Fibroblast of lung (primary cell): Measurements from ENCODE around the gene HS3ST6. TPM values are rescaled to one million over a fixed set of nuclear protein-coding genes. Genes with fewer than 3 reads are reported as not detected.

ENCODE experiments used
- DNase-seq, 2 donors: peaks; one replicate each; pipeline versions ENCODE4 v3.0.0 to v3.0.0-alpha.2; 2010; ENCODE audit warnings: low read depth in 2 of 2
- H2AFZ ChIP-seq: 2 replicates; pipeline ENCODE4 v1.5.1; 2012; ENCODE audit warnings: low read length, control low read depth, inconsistent platforms
- H3K27ac ChIP-seq: 2 replicates; pipeline ENCODE4 v1.5.1; 2011; ENCODE audit warnings: low read length, control low read depth; ENCODE audit not compliant: insufficient read depth
- H3K27me3 ChIP-seq: 2 replicates; pipeline ENCODE4 v1.5.1; 2011; ENCODE audit warnings: mild to moderate bottlenecking, low read length; ENCODE audit not compliant: control insufficient read depth, insufficient read depth
- H3K36me3 ChIP-seq: 2 replicates; pipeline ENCODE4 v1.5.1; 2011; ENCODE audit warnings: low read length; ENCODE audit not compliant: control insufficient read depth, insufficient read depth
- H3K4me1 ChIP-seq: 2 replicates; pipeline ENCODE4 v1.5.1; 2011; ENCODE audit warnings: low read length; ENCODE audit not compliant: control insufficient read depth, insufficient read depth; ENCODE audit errors: extremely low read depth
- H3K4me2 ChIP-seq: 2 replicates; pipeline ENCODE4 v1.5.1; 2011; ENCODE audit warnings: low read length, control low read depth; ENCODE audit not compliant: insufficient read depth; ENCODE audit errors: extremely low read depth
- H3K4me3 ChIP-seq, 4 experiments: fragments of 200-600 bp in 1 of 4; sonication (generic) in 1 of 4; replicated peaks in 1 of 4; 2 replicates each; pipeline ENCODE4 v1.5.1; 2011 to 2016; ENCODE audit warnings: low read length in 4 of 4, low read depth in 3 of 4, mild to moderate bottlenecking in 3 of 4, control low read depth in 2 of 4, inconsistent platforms in 1 of 4, mixed read lengths in 1 of 4; ENCODE audit not compliant: insufficient read depth in 1 of 4; ENCODE audit errors: control extremely low read depth in 1 of 4
- H3K79me2 ChIP-seq: 2 replicates; pipeline ENCODE4 v1.5.1; 2012; ENCODE audit warnings: mild to moderate bottlenecking, low read length, inconsistent platforms; ENCODE audit not compliant: control insufficient read depth, insufficient read depth
- H3K9ac ChIP-seq: 2 replicates; pipeline ENCODE4 v1.5.1; 2011; ENCODE audit warnings: mild to moderate bottlenecking, low read length, control low read depth; ENCODE audit not compliant: insufficient read depth
- H3K9me3 ChIP-seq: 2 replicates; pipeline ENCODE4 v1.5.1; 2012; ENCODE audit warnings: low read depth, low read length; ENCODE audit not compliant: control insufficient read depth, insufficient read depth
- H4K20me1 ChIP-seq: 2 replicates; pipeline ENCODE4 v1.5.1; 2011; ENCODE audit warnings: low read length; ENCODE audit not compliant: control insufficient read depth, insufficient read depth; ENCODE audit errors: extremely low read depth
- EZH2 ChIP-seq: IDR thresholded peaks from 2 replicates; pipeline ENCODE4 v1.5.1; 2012; ENCODE audit warnings: low read length, control low read depth, mild to moderate bottlenecking; ENCODE audit errors: missing control alignments
- polyA plus RNA-seq, 2 donors: library from polyadenylated mRNA; depleted of rRNA in 1 of 2; stranded (reverse) in 1 of 2; unstranded in 1 of 2; fragments of >200 nt; gene quantifications; 2 replicates each; pipeline ENCODE4 v1.2.1, GENCODE V29; 2011 to 2012; ENCODE audit warnings: missing spikeins in 1 of 2
- total RNA-seq: library from RNA; depleted of rRNA; stranded (reverse); fragments of >200 nt; gene quantifications from 2 replicates; pipeline ENCODE4 v1.2.1, GENCODE V29; 2014
- TF ChIP-seq, protein P1 (sequence below), 2 donors: IDR thresholded peaks in 1 of 2; conservative IDR thresholded peaks in 1 of 2; 1 replicate in 1 of 2; 2 replicates in 1 of 2; pipeline ENCODE4 v1.5.1; 2011 to 2012; ENCODE audit warnings: low read length in 2 of 2, control low read depth in 1 of 2, inconsistent platforms in 1 of 2, low read depth in 1 of 2, mild to moderate bottlenecking in 1 of 2

Gene HS3ST6
- total and polyA plus RNA-seq, 2 donors (not counting 1 experiment from before 2014, with no cell fraction given), result not detected

DNA sequence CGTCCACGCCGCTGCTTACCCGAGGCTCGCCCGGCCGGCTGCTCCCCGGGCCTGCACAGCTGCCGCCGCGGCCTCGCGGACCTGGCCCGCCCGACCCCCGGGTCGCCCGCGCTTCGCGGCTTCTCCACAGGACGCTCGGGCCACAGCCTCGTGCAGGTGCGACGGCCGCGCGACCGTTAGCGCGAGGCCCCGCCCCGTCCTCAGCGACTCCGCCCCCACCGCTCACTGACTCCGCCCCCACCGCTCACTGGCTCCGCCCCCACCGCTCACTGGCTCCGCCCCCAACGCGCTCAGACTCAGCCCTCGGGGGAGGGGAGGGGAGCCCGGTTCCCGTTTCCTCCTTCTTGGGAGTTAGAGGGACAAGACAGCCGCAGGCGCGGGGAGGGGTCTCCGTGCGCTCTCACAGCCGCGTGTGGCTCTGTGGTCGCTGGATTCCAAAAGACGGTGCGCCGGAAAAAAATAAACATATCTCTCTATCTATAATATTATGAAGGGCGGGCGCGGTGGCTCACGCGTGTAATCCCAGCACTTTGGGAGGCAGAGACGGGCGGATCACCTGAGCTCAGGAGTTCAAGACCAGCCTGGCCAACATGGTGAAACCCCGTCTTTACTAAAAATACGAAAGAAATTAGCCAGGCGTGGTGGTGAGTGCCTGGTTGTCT, 46.1 kb downstream of the HS3ST6 start, which contains the start of gene MEIOB:
TSS of gene MEIOB (minus strand) at position 191 of the 662 bp plus-strand sequence. CDS start 3,989 bp downstream, outside the sequence.
- H3K27ac ChIP-seq, result no peak within 1 kb of the TSS
- TF ChIP-seq EZH2, result no peak
- TF ChIP-seq, protein P1, sequence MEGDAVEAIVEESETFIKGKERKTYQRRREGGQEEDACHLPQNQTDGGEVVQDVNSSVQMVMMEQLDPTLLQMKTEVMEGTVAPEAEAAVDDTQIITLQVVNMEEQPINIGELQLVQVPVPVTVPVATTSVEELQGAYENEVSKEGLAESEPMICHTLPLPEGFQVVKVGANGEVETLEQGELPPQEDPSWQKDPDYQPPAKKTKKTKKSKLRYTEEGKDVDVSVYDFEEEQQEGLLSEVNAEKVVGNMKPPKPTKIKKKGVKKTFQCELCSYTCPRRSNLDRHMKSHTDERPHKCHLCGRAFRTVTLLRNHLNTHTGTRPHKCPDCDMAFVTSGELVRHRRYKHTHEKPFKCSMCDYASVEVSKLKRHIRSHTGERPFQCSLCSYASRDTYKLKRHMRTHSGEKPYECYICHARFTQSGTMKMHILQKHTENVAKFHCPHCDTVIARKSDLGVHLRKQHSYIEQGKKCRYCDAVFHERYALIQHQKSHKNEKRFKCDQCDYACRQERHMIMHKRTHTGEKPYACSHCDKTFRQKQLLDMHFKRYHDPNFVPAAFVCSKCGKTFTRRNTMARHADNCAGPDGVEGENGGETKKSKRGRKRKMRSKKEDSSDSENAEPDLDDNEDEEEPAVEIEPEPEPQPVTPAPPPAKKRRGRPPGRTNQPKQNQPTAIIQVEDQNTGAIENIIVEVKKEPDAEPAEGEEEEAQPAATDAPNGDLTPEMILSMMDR (conservative IDR thresholded peaks at IDR 0.05 in 1 of 2, IDR thresholded peaks at IDR 0.05 in 1 of 2; ENCODE audit: low read depth in 1 of 2, low read length in 2 of 2), result no peak
- H3K9ac ChIP-seq, result no peak within 1 kb of the TSS
- DNase-seq, result no peak
- H3K36me3 ChIP-seq, result no peaks in the 10 kb centered on the region
- H2AFZ ChIP-seq, result no peak within 1 kb of the TSS
- no peaks in the 10 kb centered on the region for H3K79me2 ChIP-seq
- no peaks in the 10 kb centered on the region for H3K9me3 ChIP-seq
- peaks cover 4% of the 10 kb centered on the region for H3K27me3 ChIP-seq
- no peak within 1 kb of the TSS for H3K4me2 ChIP-seq
- no peak within 1 kb of the TSS for H3K4me3 ChIP-seq
- H3K4me1 ChIP-seq, result peaks cover 3% of the 10 kb centered on the region
- no peaks in the 10 kb centered on the region for H4K20me1 ChIP-seq

DNA sequence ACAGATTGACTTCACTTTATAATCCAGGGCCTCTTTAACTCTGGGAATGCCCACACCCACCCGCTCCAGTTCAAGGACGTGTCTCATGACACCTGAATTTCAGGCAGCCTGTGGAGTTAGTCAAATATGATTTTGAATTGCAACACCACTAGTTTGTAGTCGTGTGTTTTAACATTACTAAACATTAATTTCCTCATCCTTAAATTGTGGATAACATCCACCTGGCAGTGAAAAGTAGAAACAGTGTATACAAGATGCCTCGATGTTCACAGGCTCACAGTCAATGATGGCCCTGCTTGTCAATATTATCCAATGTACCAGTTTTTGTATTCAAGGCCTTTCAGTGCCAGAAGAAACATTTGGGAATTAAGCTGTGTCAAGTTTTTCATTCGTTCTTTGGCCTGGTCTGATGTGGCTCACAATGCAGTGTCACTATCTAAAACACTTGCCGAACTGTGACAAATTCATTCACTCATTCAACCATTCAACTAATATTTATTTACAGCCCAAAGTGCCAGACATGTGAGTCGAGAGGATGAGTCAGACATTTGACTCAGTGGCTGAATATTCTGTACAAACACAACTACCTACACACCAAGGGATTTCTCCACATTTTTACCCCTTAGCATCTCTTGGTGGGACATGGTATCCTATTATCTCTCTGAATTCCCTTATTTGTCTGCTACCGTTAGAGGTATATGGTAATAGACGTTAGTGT, 47.7 kb downstream of the HS3ST6 start:
- Histone ChIP-seq H2AFZ (no peak overlapping the region), H3K4me2 (no peak overlapping the region), H3K9ac (no peak overlapping the region), H3K36me3 (no peaks in the 10 kb centered on the region), H3K4me1 (peaks cover 3% of the 10 kb centered on the region), H3K27me3 (peaks cover 2% of the 10 kb centered on the region), H3K27ac (no peak overlapping the region), H4K20me1 (no peaks in the 10 kb centered on the region), H3K9me3 (no peaks in the 10 kb centered on the region), H3K4me3 (no peak overlapping the region), H3K79me2 (no peaks in the 10 kb centered on the region)
- no peak for TF ChIP-seq EZH2
- TF ChIP-seq, protein P1 (conservative IDR thresholded peaks at IDR 0.05 in 1 of 2, IDR thresholded peaks at IDR 0.05 in 1 of 2; ENCODE audit: low read depth in 1 of 2, low read length in 2 of 2), result no peak
- DNase-seq, result peak; percentile 38 to 83

DNA sequence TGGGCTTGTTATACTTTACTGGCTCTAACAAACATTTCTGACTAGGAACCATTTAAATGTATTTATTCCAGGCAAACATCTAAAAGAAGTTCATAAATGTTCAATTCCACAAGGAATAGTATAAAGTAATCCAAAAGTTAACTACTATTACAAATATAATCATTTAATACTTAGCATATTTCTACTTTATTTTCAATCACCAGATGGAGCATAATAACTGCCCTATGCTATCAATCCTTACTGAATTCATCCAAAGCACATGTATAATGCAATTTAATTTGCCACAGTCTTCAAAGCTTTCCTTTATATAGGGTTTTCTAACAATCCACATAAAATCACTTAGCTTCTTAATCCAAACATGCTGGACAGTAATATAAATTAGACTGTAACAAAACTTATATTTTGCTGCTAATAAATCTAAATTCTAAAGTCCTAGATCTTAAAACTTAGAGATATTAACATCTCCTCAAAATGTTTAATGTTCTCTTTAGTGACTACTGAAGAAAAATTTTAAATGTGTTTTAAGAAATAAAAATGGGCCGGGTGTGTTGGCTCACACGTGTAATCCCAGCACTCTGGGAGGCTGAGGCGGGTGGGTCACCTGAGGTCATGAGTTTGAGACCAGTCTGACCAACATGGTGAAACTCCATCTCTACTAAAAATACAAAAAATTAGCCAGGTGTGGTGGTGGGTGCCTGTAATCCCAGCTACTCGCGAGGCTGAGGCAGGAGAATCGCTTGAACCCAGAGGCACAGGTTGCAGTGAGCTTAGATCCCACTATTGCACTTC, 52.1 kb downstream of the HS3ST6 start:
- Histone ChIP-seq H2AFZ (no peak overlapping the region), H4K20me1 (no peaks in the 10 kb centered on the region)

More for the DNA sequence above, 52.1 kb downstream of the HS3ST6 start:
- Histone ChIP-seq H3K4me2 (no peak overlapping the region), H3K4me3 (no peak overlapping the region), H3K27me3 (no peaks in the 10 kb centered on the region), H3K9me3 (no peaks in the 10 kb centered on the region), H3K36me3 (no peaks in the 10 kb centered on the region), H3K27ac (no peak overlapping the region), H3K9ac (no peak overlapping the region), H3K79me2 (no peaks in the 10 kb centered on the region), H3K4me1 (peaks cover 3% of the 10 kb centered on the region)
- no peak for DNase-seq
- TF ChIP-seq, protein P1 (conservative IDR thresholded peaks at IDR 0.05 in 1 of 2, IDR thresholded peaks at IDR 0.05 in 1 of 2; ENCODE audit: low read depth in 1 of 2, low read length in 2 of 2), result no peak
- TF ChIP-seq EZH2, result no peak
